ENCODE measurements around the gene NOXA1. TPM values are rescaled to one million over a fixed set of nuclear protein-coding genes. Genes with fewer than 3 reads are reported as not detected.
A peak's percentile ranks its signal among the peaks of the same experiment; 100 is the strongest.

NOXA1 gene
- total RNA-seq, 4 donors from 2014 or later = 19.7 to 53.9 (median 40.8) TPM

GRCh38 chr9:137387891-137388560, 35.2 kb upstream of the NOXA1 start:
- in situ Hi-C loops (cut with MboI; ENCODE audit: low pct_ligation_motif_present in 1 of 4, low pct_unique_long_range_greater_than_20kb in 1 of 4, low sequenced_read_pairs in 3 of 4) (no loop called here), intact Hi-C loops (cut with DNase I; ENCODE audit: low total_unique reads) (no loop called here)
- no peaks in the 10 kb centered on the region for H3K27me3 ChIP-seq
- H3K36me3 ChIP-seq = peaks cover 0 to 3% (median 0%) of the 10 kb centered on the region in 4 donors
- no peak for DNase-seq
- H3K4me3 ChIP-seq = no peak overlapping the region
- 93% methylated on average over 20 of the region's 26 CpGs; no CpG with 5 or more reads in 1 of the 2 donors for WGBS, 2 donors (ENCODE audit: low coverage in 1 of 2)
- H3K9me3 ChIP-seq = no peaks in the 10 kb centered on the region
- TF ChIP-seq POLR2AphosphoS5 (IDR thresholded peaks at IDR 0.05) (no peak), EP300 (IDR thresholded peaks at IDR 0.05; ENCODE audit: low read depth) (no peak)
- H3K27ac ChIP-seq = peak overlapping the region in 1 of 4 donors; percentile 41
- H3K4me1 ChIP-seq = peaks cover 5 to 14% (median 10%) of the 10 kb centered on the region in 4 donors

- DNase-seq = no peak
- in situ Hi-C loops (cut with MboI; ENCODE audit: low pct_ligation_motif_present in 1 of 4, low pct_unique_long_range_greater_than_20kb in 1 of 4, low sequenced_read_pairs in 3 of 4) (no loop called here), intact Hi-C loops (cut with DNase I; ENCODE audit: low total_unique reads) (no loop called here)
- no peak overlapping the region for H3K27ac ChIP-seq
- H3K9me3 ChIP-seq = no peaks in the 10 kb centered on the region
- peaks cover 0 to 3% (median 0%) of the 10 kb centered on the region in 4 donors for H3K36me3 ChIP-seq
- WGBS, 2 donors (ENCODE audit: low coverage in 1 of 2) = 87 to 100% methylated on average over 2 to 34 of the region's 47 CpGs
- TF ChIP-seq CTCF (IDR thresholded peaks at IDR 0.05) (no peak), EP300 (IDR thresholded peaks at IDR 0.05; ENCODE audit: low read depth) (no peak), POLR2A (IDR thresholded peaks at IDR 0.05) (no peak), POLR2AphosphoS5 (IDR thresholded peaks at IDR 0.05) (no peak)
- no peaks in the 10 kb centered on the region for H3K27me3 ChIP-seq
- peaks cover 5 to 14% (median 10%) of the 10 kb centered on the region in 4 donors for H3K4me1 ChIP-seq
- no peak overlapping the region for H3K4me3 ChIP-seq
Observed at GRCh38 chr9:137388589-137389427, 34.4 kb upstream of the NOXA1 start.

DNA sequence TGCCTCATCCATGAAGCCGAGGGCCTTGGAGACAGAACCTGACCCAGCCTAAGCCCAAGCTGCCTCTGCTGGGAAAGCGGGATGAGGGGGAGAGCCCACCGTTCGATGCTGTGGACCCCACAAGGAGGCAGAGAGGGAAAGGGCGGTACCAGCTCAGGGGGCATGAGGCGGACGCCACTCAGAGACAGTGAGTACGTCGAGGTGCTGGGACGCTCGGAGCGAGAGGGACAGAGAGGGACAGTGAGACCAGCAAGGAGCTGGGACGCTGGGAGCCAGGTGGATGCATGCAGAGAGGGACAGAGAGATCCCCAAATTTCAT, 33.8 kb upstream of the NOXA1 start:
- 95 to 100% methylated on average over 1 to 13 of the region's 13 CpGs for WGBS, 2 donors (ENCODE audit: low coverage in 1 of 2)
- Histone ChIP-seq H3K4me3 (no peak overlapping the region), H3K27ac (no peak overlapping the region), H3K4me1 (peaks cover 5 to 14% (median 10%) of the 10 kb centered on the region in 4 donors), H3K27me3 (no peaks in the 10 kb centered on the region), H3K36me3 (peaks cover 0 to 3% (median 0%) of the 10 kb centered on the region in 4 donors), H3K9me3 (no peaks in the 10 kb centered on the region)
- in situ Hi-C loops (cut with MboI; ENCODE audit: low pct_ligation_motif_present in 1 of 4, low pct_unique_long_range_greater_than_20kb in 1 of 4, low sequenced_read_pairs in 3 of 4) = no loop called here
- no peak for TF ChIP-seq EP300 (IDR thresholded peaks at IDR 0.05; ENCODE audit: low read depth)
- TF ChIP-seq POLR2A (IDR thresholded peaks at IDR 0.05) = no peak
- TF ChIP-seq POLR2AphosphoS5 (IDR thresholded peaks at IDR 0.05) = no peak
- TF ChIP-seq CTCF (IDR thresholded peaks at IDR 0.05) = no peak
- DNase-seq = no peak
- intact Hi-C loops (cut with DNase I; ENCODE audit: low total_unique reads) = no loop called here

GRCh38 chr9:137390553-137391410, 32.4 kb upstream of the NOXA1 start:
- DNase-seq = peak; percentile 57
- WGBS, 2 donors (ENCODE audit: low coverage in 1 of 2) = 32 to 41% methylated on average over 3 to 42 of the region's 42 CpGs
- no peaks in the 10 kb centered on the region for H3K27me3 ChIP-seq
- H3K4me1 ChIP-seq = peaks cover 5 to 14% (median 10%) of the 10 kb centered on the region in 4 donors
- H3K9me3 ChIP-seq = no peaks in the 10 kb centered on the region
- H3K27ac ChIP-seq = peak overlapping the region; percentile 63 to 86 (median 73)
- TF ChIP-seq EP300 (IDR thresholded peaks at IDR 0.05; ENCODE audit: low read depth) (no peak), POLR2A (IDR thresholded peaks at IDR 0.05) (no peak), CTCF (IDR thresholded peaks at IDR 0.05) (no peak), POLR2AphosphoS5 (IDR thresholded peaks at IDR 0.05) (peak in 2 of 3 donors; percentile 46 to 67)
- intact Hi-C loops (cut with DNase I; ENCODE audit: low total_unique reads) = no loop called here
- in situ Hi-C loops (cut with MboI; ENCODE audit: low pct_ligation_motif_present in 1 of 4, low pct_unique_long_range_greater_than_20kb in 1 of 4, low sequenced_read_pairs in 3 of 4) = no loop called here
- no peak overlapping the region for H3K4me3 ChIP-seq
- H3K36me3 ChIP-seq = peaks cover 0 to 3% (median 0%) of the 10 kb centered on the region in 4 donors

Measured in transverse colon (tissue), 4 donors.